HEK293 (cell line): ENCODE measurements around the gene SPECC1L.

Experiments used
- CTCF ChIA-PET: fragments of 350-600 bp; formaldehyde crosslinking; extraction: SDS; loops from one replicate; lab custom pipeline; 2021; ENCODE audit warnings: antibody characterized with exemption; lab: Yijun Ruan, JAX
- POLR2A ChIA-PET: fragments of 300-600 bp; formaldehyde crosslinking; extraction: SDS; loops from one replicate; lab custom pipeline; 2020; ENCODE audit warnings: antibody characterized with exemption, inconsistent platforms; lab: Yijun Ruan, JAX
- H3K27ac ChIP-seq: fragments of 200-500 bp; sonication (Bioruptor generic); 2 replicates; pipeline ENCODE4 v1.5.1; 2014; ENCODE audit warnings: low read depth, low read length, control low read depth, inconsistent platforms; ENCODE audit errors: extremely low read depth
- H3K36me3 ChIP-seq, 2 experiments: fragments of 200-500 bp in 1 of 2; sonication (Bioruptor generic) in 1 of 2; 1 replicate in 1 of 2; 2 replicates in 1 of 2; pipeline ENCODE4 v1.5.1; 2014 to 2017; ENCODE audit warnings: inconsistent platforms in 2 of 2, low read length in 2 of 2; ENCODE audit not compliant: control insufficient read depth in 2 of 2, insufficient read depth in 1 of 2
- H3K4me1 ChIP-seq: fragments of 200-500 bp; sonication (Bioruptor generic); 2 replicates; pipeline ENCODE4 v1.5.1; 2014; ENCODE audit warnings: mild to moderate bottlenecking, low read length, inconsistent platforms; ENCODE audit not compliant: control insufficient read depth, insufficient read depth
- H3K4me3 ChIP-seq: 2 replicates; pipeline ENCODE4 v1.5.1; 2011; ENCODE audit warnings: low read depth, mild to moderate bottlenecking, control low read depth, low read length, moderate library complexity
- H3K9me3 ChIP-seq: fragments of 200-500 bp; sonication (Bioruptor generic); 2 replicates; pipeline ENCODE4 v1.5.1; 2014; ENCODE audit warnings: low read depth, low read length, inconsistent platforms; ENCODE audit not compliant: control insufficient read depth, insufficient read depth
- CTCF ChIP-seq: fragments of 450-650 bp; formaldehyde crosslinking; IDR thresholded peaks from 2 replicates; pipeline ENCODE4 v1.5.1; 2016; ENCODE audit warnings: missing biosample characterization, missing genetic modification characterization
- GLIS1 ChIP-seq: fragments of 450-650 bp; formaldehyde crosslinking; IDR thresholded peaks from 2 replicates; pipeline ENCODE4 v1.5.1; 2016; ENCODE audit warnings: missing biosample characterization, missing genetic modification characterization
- KLF7 ChIP-seq: fragments of 450-650 bp; formaldehyde crosslinking; IDR thresholded peaks from 2 replicates; pipeline ENCODE4 v1.5.1; 2016; ENCODE audit warnings: missing biosample characterization, missing genetic modification characterization, borderline replicate concordance
- MYNN ChIP-seq: fragments of 450-650 bp; formaldehyde crosslinking; IDR thresholded peaks from 2 replicates; pipeline ENCODE4 v1.5.1; 2016; ENCODE audit warnings: missing biosample characterization, missing genetic modification characterization, borderline replicate concordance
- ZNF112 ChIP-seq: fragments of 450-650 bp; formaldehyde crosslinking; IDR thresholded peaks from 2 replicates; pipeline ENCODE4 v1.5.0; 2017; ENCODE audit warnings: missing biosample characterization, missing genetic modification characterization
- ZNF155 ChIP-seq: fragments of 450-650 bp; formaldehyde crosslinking; IDR thresholded peaks from 2 replicates; pipeline ENCODE4 v1.5.1; 2016; ENCODE audit warnings: missing biosample characterization, missing genetic modification characterization
- ZNF174 ChIP-seq: fragments of 450-650 bp; formaldehyde crosslinking; IDR thresholded peaks from 2 replicates; pipeline ENCODE4 v1.5.0; 2017; ENCODE audit warnings: missing biosample characterization, mild to moderate bottlenecking, missing genetic modification characterization
- ZNF248 ChIP-seq: fragments of 450-650 bp; formaldehyde crosslinking; IDR thresholded peaks from 2 replicates; pipeline ENCODE4 v1.5.1; 2017; ENCODE audit warnings: missing biosample characterization, missing genetic modification characterization
- ZNF280D ChIP-seq: fragments of 450-650 bp; formaldehyde crosslinking; IDR thresholded peaks from 2 replicates; pipeline ENCODE4 v1.5.1; 2016; ENCODE audit warnings: missing biosample characterization, missing genetic modification characterization
- ZNF558 ChIP-seq: fragments of 450-650 bp; formaldehyde crosslinking; IDR thresholded peaks from 2 replicates; pipeline ENCODE4 v1.5.1; 2016; ENCODE audit warnings: missing biosample characterization, missing genetic modification characterization
- ZNF747 ChIP-seq: fragments of 450-650 bp; formaldehyde crosslinking; IDR thresholded peaks from 2 replicates; pipeline ENCODE4 v1.5.1; 2016; ENCODE audit warnings: missing biosample characterization, missing genetic modification characterization
- ZNF785 ChIP-seq: fragments of 450-650 bp; formaldehyde crosslinking; IDR thresholded peaks from 2 replicates; pipeline ENCODE4 v1.5.1; 2016; ENCODE audit warnings: missing biosample characterization, missing genetic modification characterization
- ZSCAN23 ChIP-seq: fragments of 450-650 bp; formaldehyde crosslinking; IDR thresholded peaks from 2 replicates; pipeline ENCODE4 v1.5.1; 2016; ENCODE audit warnings: missing biosample characterization, missing genetic modification characterization
- TF ChIP-seq, protein P1 (sequence below): fragments of 450-650 bp; formaldehyde crosslinking; IDR thresholded peaks from 2 replicates; pipeline ENCODE4 v1.5.1; 2016; ENCODE audit warnings: missing biosample characterization, missing genetic modification characterization
- TF ChIP-seq, protein P2 (sequence below): fragments of 450-650 bp; formaldehyde crosslinking; IDR thresholded peaks from 2 replicates; pipeline ENCODE4 v1.5.1; 2016; ENCODE audit warnings: missing biosample characterization, missing genetic modification characterization
- TF ChIP-seq, protein P3 (sequence below): fragments of 450-650 bp; formaldehyde crosslinking; IDR thresholded peaks from 2 replicates; pipeline ENCODE4 v1.5.0; 2017; ENCODE audit warnings: missing biosample characterization, missing genetic modification characterization, borderline replicate concordance

SPECC1L gene

GRCh38 chr22:24433828-24434470 lies 163.3 kb downstream of the SPECC1L start:
- TF ChIP-seq MYNN (tag by site-specific recombination) = no peak
- no peak for TF ChIP-seq KLF7 (tag by site-specific recombination)
- no peak for TF ChIP-seq ZNF155
- TF ChIP-seq ZSCAN23 = no peak
- TF ChIP-seq ZNF248 (tag by site-specific recombination) = no peak
- TF ChIP-seq ZNF747 = no peak
- TF ChIP-seq GLIS1 (tag by site-specific recombination) = no peak
- TF ChIP-seq, protein P1, sequence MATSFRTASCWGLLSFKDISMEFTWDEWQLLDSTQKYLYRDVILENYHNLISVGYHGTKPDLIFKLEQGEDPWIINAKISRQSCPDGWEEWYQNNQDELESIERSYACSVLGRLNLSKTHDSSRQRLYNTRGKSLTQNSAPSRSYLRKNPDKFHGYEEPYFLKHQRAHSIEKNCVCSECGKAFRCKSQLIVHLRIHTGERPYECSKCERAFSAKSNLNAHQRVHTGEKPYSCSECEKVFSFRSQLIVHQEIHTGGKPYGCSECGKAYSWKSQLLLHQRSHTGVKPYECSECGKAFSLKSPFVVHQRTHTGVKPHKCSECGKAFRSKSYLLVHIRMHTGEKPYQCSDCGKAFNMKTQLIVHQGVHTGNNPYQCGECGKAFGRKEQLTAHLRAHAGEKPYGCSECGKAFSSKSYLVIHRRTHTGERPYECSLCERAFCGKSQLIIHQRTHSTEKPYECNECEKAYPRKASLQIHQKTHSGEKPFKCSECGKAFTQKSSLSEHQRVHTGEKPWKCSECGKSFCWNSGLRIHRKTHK (tag by site-specific recombination) = no peak
- no peak for TF ChIP-seq ZNF280D (tag by site-specific recombination)
- no peak for TF ChIP-seq ZNF785 (tag by site-specific recombination)
- no peak for TF ChIP-seq ZNF558 (tag by site-specific recombination)
- TF ChIP-seq, protein P2, sequence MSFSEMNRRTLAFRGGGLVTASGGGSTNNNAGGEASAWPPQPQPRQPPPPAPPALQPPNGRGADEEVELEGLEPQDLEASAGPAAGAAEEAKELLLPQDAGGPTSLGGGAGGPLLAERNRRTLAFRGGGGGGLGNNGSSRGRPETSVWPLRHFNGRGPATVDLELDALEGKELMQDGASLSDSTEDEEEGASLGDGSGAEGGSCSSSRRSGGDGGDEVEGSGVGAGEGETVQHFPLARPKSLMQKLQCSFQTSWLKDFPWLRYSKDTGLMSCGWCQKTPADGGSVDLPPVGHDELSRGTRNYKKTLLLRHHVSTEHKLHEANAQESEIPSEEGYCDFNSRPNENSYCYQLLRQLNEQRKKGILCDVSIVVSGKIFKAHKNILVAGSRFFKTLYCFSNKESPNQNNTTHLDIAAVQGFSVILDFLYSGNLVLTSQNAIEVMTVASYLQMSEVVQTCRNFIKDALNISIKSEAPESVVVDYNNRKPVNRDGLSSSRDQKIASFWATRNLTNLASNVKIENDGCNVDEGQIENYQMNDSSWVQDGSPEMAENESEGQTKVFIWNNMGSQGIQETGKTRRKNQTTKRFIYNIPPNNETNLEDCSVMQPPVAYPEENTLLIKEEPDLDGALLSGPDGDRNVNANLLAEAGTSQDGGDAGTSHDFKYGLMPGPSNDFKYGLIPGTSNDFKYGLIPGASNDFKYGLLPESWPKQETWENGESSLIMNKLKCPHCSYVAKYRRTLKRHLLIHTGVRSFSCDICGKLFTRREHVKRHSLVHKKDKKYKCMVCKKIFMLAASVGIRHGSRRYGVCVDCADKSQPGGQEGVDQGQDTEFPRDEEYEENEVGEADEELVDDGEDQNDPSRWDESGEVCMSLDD (tag by site-specific recombination) = no peak
- TF ChIP-seq ZNF174 = no peak
- Histone ChIP-seq H3K9me3 (no peaks in the 10 kb centered on the region), H3K27ac (no peak overlapping the region), H3K4me3 (no peak overlapping the region), H3K36me3 (no peaks in the 10 kb centered on the region), H3K4me1 (no peaks in the 10 kb centered on the region)
- POLR2A ChIA-PET = interaction anchor here (1.1 kb wide), 1 partner anchor 12 kb away, joined by 3 read pairs; no protein-coding TSS in a partner anchor
- CTCF ChIA-PET = interaction anchor here (1.2 to 1.9 kb wide), 2 partner anchors 11 to 70 kb away, joined by 4 read pairs; no protein-coding TSS in a partner anchor

- H3K9me3 ChIP-seq = no peaks in the 10 kb centered on the region
- TF ChIP-seq CTCF (tag by site-specific recombination) (no peak), ZNF112 (tag by site-specific recombination) (no peak)
- TF ChIP-seq, protein P3, sequence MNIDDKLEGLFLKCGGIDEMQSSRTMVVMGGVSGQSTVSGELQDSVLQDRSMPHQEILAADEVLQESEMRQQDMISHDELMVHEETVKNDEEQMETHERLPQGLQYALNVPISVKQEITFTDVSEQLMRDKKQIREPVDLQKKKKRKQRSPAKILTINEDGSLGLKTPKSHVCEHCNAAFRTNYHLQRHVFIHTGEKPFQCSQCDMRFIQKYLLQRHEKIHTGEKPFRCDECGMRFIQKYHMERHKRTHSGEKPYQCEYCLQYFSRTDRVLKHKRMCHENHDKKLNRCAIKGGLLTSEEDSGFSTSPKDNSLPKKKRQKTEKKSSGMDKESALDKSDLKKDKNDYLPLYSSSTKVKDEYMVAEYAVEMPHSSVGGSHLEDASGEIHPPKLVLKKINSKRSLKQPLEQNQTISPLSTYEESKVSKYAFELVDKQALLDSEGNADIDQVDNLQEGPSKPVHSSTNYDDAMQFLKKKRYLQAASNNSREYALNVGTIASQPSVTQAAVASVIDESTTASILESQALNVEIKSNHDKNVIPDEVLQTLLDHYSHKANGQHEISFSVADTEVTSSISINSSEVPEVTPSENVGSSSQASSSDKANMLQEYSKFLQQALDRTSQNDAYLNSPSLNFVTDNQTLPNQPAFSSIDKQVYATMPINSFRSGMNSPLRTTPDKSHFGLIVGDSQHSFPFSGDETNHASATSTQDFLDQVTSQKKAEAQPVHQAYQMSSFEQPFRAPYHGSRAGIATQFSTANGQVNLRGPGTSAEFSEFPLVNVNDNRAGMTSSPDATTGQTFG (tag by site-specific recombination) = no peak
- no peak overlapping the region for H3K27ac ChIP-seq
- no peaks in the 10 kb centered on the region for H3K36me3 ChIP-seq
- H3K4me1 ChIP-seq = no peaks in the 10 kb centered on the region
- ChIA-PET CTCF (interaction anchor here (1.2 to 1.9 kb wide), 3 partner anchors 12 to 69 kb away, joined by 4 read pairs; no protein-coding TSS in a partner anchor), POLR2A (no interaction called here)
- no peak overlapping the region for H3K4me3 ChIP-seq
These were observed 164.1 kb downstream of the SPECC1L start for GRCh38 chr22:24434471-24435322.
